Ovary (tissue), 3 donors: ENCODE data around the gene UBXN2A.

Source experiments
- POLR2A ChIP-seq: fragments of 450-650 bp; IDR thresholded peaks from one replicate; pipeline ENCODE4 v1.6.1; 2017; ENCODE audit warnings: antibody characterized with exemption, mild to moderate bottlenecking, moderate library complexity
- TF ChIP-seq, protein P1 (sequence below), 3 donors: fragments of 450-650 bp in 2 of 3; fragments of 200-600 bp in 1 of 3; IDR thresholded peaks; one replicate each; pipeline versions ENCODE4 v1.5.1 to v1.8.0; 2016 to 2022; ENCODE audit warnings: antibody characterized with exemption in 3 of 3, mild to moderate bottlenecking in 1 of 3
- donor health status: DM: no; HTN: no; CAD: no.

DNA sequence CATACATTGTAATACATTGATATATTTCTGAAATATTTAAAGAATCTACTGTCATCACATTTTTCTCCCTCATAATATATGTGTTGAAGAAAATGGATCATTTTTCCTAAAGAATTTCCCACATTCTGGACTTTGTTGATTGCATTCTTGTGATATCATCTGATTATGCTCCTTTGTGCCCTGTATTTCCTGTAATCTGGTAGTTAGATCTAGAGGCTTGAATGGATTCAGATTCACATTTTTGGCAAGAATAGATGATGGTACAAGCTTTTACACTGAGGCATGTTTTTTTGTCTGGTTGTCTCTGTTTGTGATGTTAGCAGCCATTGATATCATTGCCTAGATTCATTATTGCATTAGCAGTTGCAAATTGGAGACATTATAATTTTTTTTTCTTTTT is 13.4 kb downstream of the UBXN2A start:
- TF ChIP-seq, protein P1, sequence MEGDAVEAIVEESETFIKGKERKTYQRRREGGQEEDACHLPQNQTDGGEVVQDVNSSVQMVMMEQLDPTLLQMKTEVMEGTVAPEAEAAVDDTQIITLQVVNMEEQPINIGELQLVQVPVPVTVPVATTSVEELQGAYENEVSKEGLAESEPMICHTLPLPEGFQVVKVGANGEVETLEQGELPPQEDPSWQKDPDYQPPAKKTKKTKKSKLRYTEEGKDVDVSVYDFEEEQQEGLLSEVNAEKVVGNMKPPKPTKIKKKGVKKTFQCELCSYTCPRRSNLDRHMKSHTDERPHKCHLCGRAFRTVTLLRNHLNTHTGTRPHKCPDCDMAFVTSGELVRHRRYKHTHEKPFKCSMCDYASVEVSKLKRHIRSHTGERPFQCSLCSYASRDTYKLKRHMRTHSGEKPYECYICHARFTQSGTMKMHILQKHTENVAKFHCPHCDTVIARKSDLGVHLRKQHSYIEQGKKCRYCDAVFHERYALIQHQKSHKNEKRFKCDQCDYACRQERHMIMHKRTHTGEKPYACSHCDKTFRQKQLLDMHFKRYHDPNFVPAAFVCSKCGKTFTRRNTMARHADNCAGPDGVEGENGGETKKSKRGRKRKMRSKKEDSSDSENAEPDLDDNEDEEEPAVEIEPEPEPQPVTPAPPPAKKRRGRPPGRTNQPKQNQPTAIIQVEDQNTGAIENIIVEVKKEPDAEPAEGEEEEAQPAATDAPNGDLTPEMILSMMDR (IDR thresholded peaks at IDR 0.05) = no peak
- no peak for TF ChIP-seq POLR2A
